Limb (tissue), 2 donors: ENCODE measurements around the gene STAB2.

Experiments
- DNase-seq, 2 donors: peaks; one replicate each; pipeline ENCODE4 v3.0.0-alpha.2; 2016; ENCODE audit errors: extremely low spot score in 2 of 2

The STAB2 gene

DNA sequence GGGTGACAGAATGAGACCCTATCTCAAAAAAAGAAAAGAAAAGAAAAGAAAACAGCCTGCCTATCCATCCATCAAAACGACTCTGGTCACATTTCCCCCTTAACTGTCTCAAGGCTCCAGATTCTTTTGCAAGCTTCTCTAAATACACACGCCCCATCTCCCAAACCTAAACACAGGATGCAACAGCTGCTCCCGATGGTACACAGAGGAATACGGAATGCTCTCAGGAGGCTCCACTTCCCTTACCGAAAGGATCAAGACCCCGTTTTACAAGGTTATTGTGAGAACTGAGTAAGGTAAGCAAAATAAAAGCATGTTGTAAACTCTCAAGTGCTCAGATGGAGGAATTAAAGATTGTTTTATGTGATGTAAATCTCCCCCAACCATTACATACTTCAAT, 191.7 kb downstream of the STAB2 start:
- DNase-seq, result no peak

- no peak for DNase-seq
Observed at GRCh38 chr12:103779410-103780092, 192.5 kb downstream of the STAB2 start.

DNA sequence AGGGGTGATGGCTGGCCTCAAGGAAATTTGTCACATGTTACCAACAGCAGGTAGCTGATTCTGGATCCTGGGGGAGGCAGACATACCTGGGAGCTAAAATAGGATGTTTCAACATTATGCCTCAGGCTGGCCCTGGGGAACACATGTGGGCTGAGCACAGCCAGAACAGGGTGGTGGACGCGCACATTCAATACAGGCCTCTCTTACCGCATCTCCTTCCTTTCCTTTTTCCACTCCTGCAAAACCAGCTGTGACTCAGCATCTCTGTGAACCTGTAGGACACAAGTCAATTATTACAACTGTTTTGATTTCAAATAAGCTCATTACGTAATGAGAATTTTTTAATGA, 193.0 kb downstream of the STAB2 start:
- DNase-seq, result no peak

DNA sequence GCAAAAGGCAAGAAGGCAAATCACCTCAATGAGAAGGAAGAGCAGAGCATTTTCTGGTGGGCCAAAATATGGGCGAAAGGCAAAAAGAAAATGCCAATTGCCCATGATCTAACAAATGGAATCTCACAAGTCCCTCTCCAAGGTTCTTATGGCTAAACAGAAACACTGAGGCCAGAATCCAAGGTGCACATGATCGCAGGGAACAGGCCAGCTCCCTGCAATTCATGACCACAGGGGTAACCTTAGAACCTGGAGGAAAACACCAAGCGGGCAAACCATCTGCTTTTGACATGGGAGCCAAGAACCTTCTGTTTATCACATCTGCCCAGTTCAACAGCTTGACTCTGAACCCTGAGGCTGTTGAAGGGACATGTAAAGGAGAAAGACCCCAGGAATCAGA, 193.9 kb downstream of the STAB2 start:
- DNase-seq, result no peak

GRCh38 chr12:103782399-103782798, 195.3 kb downstream of the STAB2 start:
- no peak for DNase-seq

DNA sequence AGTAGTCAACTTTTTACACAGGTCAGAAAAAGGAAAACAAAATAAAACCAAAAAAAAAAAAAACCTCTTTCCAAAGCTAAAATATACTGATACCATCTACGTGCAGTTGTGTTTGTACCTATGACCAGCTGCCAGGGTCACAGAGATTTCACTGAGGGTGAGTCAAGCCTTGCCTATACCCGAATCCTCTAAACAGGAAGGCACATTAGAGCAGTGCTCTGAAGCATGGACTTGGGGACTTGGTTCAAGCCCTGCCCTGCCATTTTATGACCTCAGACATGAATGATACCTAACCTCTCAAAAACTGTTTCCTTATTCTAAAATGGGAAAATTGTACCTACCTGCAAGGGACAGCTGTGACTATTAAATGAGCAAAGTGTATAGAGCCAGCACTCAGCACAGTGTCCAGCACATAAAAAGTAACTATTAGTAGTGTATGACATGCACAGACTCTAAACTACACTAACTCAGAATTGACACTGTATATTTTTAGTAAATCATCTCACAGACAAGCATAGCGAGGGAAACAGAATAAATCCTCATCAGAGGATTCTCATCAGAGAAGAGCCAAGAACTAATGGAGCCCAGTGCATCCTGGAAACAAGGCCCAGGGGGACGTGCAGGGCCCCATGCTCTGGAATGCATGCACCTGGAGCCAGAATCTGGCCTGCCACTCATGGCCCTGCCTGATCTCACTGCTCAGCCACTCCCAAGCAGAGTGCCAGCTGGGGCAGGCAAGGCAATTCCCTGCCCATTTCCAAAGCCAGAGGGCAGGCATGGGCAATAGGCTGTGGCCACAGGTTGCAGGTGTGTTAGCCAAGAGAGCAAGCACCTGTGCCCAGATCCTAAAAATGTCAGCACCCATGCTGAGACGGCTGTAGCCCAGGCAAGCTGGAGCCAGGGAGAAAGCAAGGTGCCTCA, 196.9 kb downstream of the STAB2 start:
- no peak for DNase-seq

GRCh38 chr12:103785243-103786031, 198.4 kb downstream of the STAB2 start:
- no peak for DNase-seq

DNA sequence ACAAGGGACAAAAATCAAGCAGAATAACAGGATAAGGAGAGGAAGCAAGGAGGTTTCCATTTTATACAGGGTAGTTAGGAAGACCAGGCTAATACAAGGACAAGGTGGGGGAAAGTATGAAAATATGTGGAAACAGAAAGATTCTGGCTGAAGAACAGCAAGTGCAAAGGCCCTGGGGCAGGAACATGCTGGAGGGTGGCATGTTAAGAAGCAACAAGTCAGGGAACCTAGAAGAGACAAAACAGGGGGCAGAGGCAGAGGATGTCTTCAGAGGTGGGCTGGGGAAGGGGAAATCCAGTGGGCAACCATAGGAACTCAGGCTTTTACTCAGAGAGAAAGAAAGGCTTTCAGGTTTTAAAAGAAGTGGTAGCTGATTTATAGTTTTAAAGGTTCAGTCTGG, 199.1 kb downstream of the STAB2 start:
- no peak for DNase-seq

DNA sequence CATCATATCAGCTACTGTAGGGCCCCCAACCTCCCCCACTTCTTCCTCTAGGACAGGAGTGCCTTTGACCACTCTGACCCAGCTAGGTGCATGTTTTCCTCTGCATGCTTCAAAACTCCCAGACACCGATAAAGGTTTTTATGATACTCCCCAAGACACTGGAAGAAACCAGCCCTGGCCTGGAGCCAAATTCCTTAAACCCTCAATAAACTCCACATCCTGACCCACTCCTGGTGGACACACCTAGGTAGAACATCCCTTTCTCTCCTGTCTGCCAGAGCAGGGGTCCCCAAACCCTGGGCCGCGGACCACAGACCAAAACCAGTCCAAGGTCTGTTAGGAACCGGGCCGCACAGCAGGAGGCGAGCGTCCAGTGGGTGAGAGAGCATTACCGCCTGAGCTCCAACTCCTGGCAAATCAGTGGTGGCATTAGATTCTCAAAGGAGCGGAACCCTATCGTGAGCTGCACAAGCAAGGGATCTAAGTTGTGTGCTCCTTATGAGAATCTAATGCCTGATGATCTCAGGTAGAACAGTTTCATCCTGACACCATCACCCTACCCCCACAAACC, 204.4 kb downstream of the STAB2 start:
- no peak for DNase-seq

DNA sequence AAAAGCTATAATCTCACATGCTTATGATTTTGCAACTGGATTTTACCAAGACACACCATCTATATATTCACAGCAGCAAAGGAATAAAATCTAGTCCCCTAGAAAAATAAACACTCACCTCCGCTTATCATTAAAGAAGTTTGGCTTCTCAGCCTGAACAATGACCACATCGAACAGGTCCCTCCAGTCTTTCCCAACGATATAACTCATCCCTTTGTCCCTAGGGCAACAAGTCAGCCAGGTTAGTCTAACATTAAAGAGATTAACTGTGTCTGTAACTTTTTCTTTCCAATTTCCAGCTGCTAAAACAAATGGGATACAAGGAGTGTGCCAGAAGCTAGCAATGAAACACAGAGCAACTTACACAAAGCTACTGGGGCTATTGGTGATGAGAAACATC, 206.0 kb downstream of the STAB2 start:
- DNase-seq, result no peak

GRCh38 chr12:103793512-103794045, 206.5 kb downstream of the STAB2 start:
- no peak for DNase-seq

DNA sequence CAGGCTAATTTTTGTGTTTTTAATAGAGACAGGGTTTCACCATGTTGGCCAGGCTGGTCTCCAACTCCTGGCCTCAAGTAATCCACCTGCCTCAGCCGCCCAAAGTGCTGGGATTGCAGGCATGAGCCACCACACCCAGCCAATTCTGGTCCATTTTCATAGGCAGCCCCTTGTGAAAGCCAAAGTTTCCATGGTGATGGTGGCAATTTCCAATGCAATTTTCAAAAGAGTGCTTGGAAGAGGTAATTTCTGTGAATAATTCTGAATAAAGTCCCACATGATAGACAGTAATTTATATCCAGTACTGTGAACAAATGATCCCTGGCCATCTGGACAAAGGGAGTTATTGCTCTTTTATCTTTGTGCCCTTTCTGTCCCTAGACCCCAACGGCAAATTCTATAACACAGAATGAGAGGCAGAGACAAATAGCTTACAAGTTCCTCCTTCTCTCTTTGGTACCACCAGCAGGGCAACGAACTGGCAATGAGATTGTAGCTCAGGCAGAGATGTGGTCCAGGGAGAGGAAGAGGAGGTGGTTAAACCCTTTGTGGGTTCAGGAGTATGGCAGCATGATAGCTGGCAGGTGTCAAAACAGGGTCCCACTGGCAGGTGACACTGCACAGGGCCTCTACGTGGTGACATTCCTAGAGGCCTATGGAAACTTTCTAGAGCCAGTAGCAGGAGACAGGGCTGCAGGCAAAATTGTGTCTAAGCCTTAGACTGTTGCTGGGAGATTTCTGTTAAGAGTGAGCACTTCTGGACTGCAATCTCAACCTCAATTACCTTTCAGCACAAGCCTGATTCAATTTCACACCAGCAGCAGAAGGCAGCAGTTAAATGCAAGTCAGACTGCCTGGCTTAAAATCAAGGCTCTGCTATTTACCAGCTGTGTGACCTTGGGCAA, 207.5 kb downstream of the STAB2 start:
- no peak for DNase-seq

GRCh38 chr12:103798586-103798985, 211.5 kb downstream of the STAB2 start:
- DNase-seq, result no peak

GRCh38 chr12:103799504-103799856, 212.4 kb downstream of the STAB2 start:
- DNase-seq, result no peak

GRCh38 chr12:103799857-103800771, 213.0 kb downstream of the STAB2 start:
- peak; percentile 63 to 73 for DNase-seq

DNA sequence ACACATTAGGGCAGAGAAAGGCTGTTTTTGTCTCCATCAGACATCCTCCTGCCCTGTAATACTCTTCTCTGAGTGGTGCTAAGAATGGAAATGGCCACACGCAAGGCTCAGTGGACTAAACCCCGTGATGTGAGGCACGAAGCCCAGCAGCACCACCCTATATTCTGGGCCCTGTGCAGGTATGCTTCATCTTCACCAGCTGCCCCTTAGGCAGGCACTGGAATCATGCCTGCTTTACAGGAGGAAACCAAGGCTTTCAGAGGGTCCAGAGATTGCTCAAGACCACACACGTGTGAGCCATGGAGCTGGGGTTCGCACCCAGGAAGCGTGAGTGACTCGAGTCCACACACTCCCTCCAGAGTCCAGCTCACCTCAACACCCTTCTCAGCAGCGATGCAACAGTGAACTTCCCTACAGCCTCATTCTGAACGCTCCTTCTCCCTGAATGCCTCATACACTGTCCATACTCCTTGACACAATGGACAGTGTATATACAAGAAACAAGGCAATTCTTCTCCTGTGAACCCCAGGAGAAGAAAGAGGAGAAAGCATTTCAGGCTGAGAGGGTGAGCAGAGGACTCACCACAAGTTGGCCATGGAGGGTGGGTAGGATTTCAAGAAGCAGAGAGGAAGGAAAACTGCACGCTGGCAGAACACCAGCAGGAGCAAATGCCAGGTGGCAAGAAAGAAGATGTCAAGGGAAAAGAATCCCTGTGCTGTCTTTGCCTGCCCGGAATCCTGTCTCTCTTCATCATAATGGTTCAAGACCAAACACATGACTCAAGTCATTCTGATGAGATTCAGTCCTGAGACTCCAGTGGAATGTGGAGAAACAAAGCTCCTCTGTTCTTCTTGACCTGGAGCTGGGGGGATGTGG, 214.9 kb downstream of the STAB2 start:
- DNase-seq, result no peak

- no peak for DNase-seq
Observed at GRCh38 chr12:103802586-103802886, 215.5 kb downstream of the STAB2 start.

DNA sequence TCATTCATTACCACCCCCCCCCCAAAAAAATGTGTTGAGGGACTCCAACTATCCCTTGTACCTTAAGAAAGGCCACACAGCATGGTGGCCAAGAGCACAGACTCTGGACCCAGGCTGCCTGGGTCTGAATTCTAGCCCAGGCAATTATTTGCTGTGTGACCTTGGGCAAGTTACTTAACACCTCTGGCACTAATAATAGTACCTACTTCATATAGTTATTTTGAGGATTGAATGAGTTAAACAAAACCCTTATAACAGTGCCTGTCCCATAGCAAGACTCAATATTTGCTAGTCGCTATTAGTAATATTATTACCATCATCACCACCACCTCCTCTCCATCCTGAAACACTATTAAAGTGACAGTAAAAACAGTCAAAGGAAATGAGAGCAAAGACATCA, 216.8 kb downstream of the STAB2 start:
- DNase-seq, result no peak
